WERI-Rb-1 (cell line): ENCODE measurements around the gene ADAMTS8.

Experiments used
- DNase-seq: peaks from one replicate; pipeline ENCODE4 v3.0.0-alpha.2; 2020
- H3K27ac ChIP-seq: fragments of 250-450 bp; sonication (Bioruptor Pico); 2 replicates; pipeline ENCODE4 v1.5.1; 2020; ENCODE audit warnings: mild to moderate bottlenecking, moderate library complexity
- H3K27me3 ChIP-seq: fragments of 250-450 bp; sonication (Bioruptor Pico); 2 replicates; pipeline ENCODE4 v1.5.1; 2021; ENCODE audit warnings: mild to moderate bottlenecking, low read depth, moderate library complexity; ENCODE audit not compliant: insufficient read depth, severe bottlenecking
- H3K36me3 ChIP-seq: fragments of 250-450 bp; sonication (Bioruptor Pico); 2 replicates; pipeline ENCODE4 v1.5.1; 2020; ENCODE audit warnings: mild to moderate bottlenecking, moderate library complexity
- H3K4me3 ChIP-seq: 2 replicates; pipeline ENCODE4 v1.5.1; 2011; ENCODE audit warnings: low read depth, mild to moderate bottlenecking, control low read depth, low read length
- H3K9me3 ChIP-seq: fragments of 250-450 bp; sonication (Bioruptor Pico); 2 replicates; pipeline ENCODE4 v1.5.1; 2021; ENCODE audit warnings: mild to moderate bottlenecking, moderate library complexity; ENCODE audit not compliant: severe bottlenecking
- TF ChIP-seq, protein P1 (sequence below): IDR thresholded peaks from 2 replicates; pipeline ENCODE4 v1.5.1; 2011; ENCODE audit warnings: low read depth, mild to moderate bottlenecking, control low read depth, inconsistent platforms, low read length

Gene ADAMTS8

DNA sequence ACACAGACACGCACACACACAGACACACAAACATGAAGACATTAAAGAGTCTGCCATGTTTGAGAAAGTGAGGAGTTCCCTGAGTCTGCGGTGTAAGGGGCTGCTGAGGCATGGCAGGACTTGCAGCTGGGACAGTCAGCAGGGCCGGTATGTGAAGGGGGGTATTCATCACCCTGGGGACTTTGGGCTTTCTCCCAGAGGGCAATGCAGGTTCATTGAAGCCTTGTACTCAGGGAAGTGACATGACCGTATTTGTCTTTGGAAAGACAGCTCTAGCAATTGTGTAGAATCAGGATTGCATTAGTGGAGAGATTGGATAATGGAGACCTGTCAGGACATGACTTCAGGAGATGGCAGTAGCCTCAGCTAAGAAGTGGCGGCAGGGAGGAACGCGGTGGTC is 9.4 kb upstream of the ADAMTS8 start:
- H3K27me3 ChIP-seq, result no peaks in the 10 kb centered on the region
- H3K27ac ChIP-seq, result no peak overlapping the region
- no peak for DNase-seq
- H3K9me3 ChIP-seq, result no peaks in the 10 kb centered on the region
- no peak overlapping the region for H3K4me3 ChIP-seq
- TF ChIP-seq, protein P1, sequence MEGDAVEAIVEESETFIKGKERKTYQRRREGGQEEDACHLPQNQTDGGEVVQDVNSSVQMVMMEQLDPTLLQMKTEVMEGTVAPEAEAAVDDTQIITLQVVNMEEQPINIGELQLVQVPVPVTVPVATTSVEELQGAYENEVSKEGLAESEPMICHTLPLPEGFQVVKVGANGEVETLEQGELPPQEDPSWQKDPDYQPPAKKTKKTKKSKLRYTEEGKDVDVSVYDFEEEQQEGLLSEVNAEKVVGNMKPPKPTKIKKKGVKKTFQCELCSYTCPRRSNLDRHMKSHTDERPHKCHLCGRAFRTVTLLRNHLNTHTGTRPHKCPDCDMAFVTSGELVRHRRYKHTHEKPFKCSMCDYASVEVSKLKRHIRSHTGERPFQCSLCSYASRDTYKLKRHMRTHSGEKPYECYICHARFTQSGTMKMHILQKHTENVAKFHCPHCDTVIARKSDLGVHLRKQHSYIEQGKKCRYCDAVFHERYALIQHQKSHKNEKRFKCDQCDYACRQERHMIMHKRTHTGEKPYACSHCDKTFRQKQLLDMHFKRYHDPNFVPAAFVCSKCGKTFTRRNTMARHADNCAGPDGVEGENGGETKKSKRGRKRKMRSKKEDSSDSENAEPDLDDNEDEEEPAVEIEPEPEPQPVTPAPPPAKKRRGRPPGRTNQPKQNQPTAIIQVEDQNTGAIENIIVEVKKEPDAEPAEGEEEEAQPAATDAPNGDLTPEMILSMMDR, result no peak
- H3K36me3 ChIP-seq, result no peaks in the 10 kb centered on the region

DNA sequence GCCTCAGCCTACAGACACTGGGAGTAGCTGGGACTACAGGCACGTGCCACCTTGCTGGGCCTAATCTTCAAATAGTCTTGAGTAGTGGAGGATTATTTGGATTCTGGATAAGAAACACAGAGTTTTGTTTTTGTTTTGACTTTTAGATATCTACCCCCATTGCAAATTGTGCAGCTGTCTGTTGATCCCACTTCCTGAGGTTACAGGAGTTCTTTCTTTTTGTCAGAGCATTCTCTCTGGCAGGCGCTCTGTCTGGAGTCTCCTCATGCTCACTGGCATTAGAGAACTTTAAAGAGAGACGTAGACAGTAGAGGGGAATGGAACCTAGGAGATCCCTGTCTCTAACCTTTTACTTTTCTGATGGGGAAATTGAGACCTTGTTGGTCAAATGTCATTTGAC is 7.8 kb upstream of the ADAMTS8 start:
- H3K36me3 ChIP-seq, result no peaks in the 10 kb centered on the region
- no peaks in the 10 kb centered on the region for H3K27me3 ChIP-seq
- TF ChIP-seq, protein P1, result no peak
- no peak overlapping the region for H3K27ac ChIP-seq
- no peak for DNase-seq
- no peaks in the 10 kb centered on the region for H3K9me3 ChIP-seq
- H3K4me3 ChIP-seq, result no peak overlapping the region

GRCh38 chr11:130435671-130436070 is 7.3 kb upstream of the ADAMTS8 start:
- H3K27me3 ChIP-seq, result peaks cover 2% of the 10 kb centered on the region
- no peak overlapping the region for H3K27ac ChIP-seq
- H3K36me3 ChIP-seq, result no peaks in the 10 kb centered on the region
- TF ChIP-seq, protein P1, result no peak
- no peaks in the 10 kb centered on the region for H3K9me3 ChIP-seq
- H3K4me3 ChIP-seq, result no peak overlapping the region
- DNase-seq, result no peak

DNA sequence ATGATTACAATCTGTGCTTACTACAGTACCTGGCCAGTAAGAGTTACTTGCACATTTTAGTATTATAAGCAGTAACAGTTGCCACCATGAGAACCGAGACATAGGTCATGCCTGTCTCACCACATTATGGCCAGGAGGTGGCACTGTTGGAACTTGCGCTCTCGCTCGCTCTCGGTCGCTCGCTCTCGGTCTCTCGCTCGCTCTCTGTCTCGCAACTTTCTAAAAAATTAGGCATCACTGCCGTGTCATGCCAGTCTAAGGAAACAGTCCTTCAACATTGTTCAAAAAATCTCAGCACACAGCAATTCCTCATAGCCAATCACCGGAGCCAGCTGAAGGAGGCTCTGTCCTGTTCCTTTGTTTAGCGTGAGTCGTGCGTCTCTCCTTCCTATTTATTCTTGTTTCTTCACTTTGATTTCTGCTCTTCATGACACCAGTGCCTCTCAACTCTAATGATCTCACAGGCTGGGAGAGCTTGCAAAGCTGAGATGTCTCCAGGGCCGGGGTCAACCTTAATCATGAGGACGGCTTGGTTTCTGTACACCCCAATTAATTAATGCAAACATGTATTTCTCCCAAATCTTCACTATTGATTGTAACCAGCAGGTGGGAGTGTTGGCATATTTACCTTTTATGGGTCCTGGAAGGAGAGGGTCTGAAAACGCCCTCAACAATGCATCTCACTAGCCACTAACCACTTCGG is 6.3 kb upstream of the ADAMTS8 start:
- Histone ChIP-seq H3K9me3 (no peaks in the 10 kb centered on the region), H3K4me3 (peak overlapping the region; percentile 79), H3K27me3 (peaks cover 12% of the 10 kb centered on the region), H3K36me3 (no peaks in the 10 kb centered on the region), H3K27ac (peak overlapping the region; percentile 32)
- peak; percentile 66 for DNase-seq
- TF ChIP-seq, protein P1, result peak; percentile 93

DNA sequence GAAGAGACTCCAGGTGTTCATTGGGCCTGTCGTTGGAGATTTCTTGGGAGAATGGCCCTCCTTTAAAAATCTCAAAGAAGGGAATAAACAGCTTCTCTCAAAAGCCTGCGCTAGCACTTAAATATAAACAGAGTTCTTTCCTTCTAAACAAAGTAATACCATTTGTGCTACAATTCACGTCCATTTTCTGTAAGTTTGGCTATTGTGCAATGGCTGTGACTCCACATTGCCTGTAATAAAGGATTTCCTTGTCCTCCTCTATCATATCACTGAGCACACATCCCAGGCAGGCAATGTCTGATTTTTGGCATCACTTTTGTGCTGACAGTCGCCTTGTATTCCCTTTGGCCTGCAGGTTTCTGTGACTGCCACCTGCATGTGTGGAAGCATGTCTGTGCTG is 4.9 kb upstream of the ADAMTS8 start:
- Histone ChIP-seq H3K9me3 (no peaks in the 10 kb centered on the region), H3K36me3 (no peaks in the 10 kb centered on the region), H3K4me3 (no peak overlapping the region), H3K27ac (no peak overlapping the region), H3K27me3 (peaks cover 26% of the 10 kb centered on the region)
- DNase-seq, result no peak
- TF ChIP-seq, protein P1, result no peak

DNA sequence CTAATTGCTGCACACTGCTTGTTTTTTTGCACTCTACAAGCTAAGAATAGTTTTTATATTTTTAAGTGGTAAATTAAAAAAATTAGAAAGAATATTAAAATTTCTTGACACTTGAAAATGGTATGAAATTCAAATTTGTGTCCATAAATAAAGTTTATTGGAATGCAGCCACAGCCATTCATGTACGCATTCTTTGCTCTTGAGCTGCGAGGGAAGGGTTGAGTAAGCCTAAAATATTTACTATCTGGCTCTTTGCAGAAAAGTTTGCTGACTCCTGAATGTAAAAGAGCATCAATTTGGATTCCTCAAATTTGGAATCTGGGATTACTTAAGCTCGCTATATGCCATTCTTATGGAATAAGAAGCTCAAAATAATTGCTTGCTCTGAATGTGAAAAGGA is 3.4 kb upstream of the ADAMTS8 start:
- TF ChIP-seq, protein P1, result no peak
- H3K27me3 ChIP-seq, result peaks cover 37% of the 10 kb centered on the region
- no peak for DNase-seq
- H3K27ac ChIP-seq, result no peak overlapping the region
- H3K4me3 ChIP-seq, result no peak overlapping the region
- H3K9me3 ChIP-seq, result no peaks in the 10 kb centered on the region
- H3K36me3 ChIP-seq, result no peaks in the 10 kb centered on the region
